GM12874 (cell line): ENCODE results near the gene DHRSX.

Source experiments
- CTCF ChIP-seq: IDR thresholded peaks from 2 replicates; pipeline ENCODE4 v1.5.1; 2011; ENCODE audit warnings: low read depth, mild to moderate bottlenecking, control low read depth, low read length, moderate library complexity; ENCODE audit not compliant: insufficient read depth

The DHRSX gene

DNA sequence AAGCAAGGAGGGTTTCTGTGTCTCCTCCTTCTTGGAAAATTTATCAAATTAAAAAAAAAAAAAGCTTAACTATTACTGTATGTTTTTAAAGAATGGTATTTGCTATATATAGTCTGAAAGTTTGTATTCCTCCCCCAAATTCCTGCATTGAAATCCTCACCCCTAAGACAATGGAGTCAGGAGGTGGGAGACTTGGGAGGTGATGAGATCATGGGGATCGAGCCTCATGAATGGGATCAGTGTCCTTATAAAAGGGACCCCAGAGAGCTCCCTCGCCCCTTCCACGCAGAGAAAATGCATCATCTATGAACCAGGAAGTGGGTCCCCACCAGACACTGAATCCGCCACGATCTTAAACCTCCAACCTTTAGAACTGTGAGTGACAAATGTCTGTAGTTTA, 50.1 kb downstream of the DHRSX start:
- no peak for TF ChIP-seq CTCF

DNA sequence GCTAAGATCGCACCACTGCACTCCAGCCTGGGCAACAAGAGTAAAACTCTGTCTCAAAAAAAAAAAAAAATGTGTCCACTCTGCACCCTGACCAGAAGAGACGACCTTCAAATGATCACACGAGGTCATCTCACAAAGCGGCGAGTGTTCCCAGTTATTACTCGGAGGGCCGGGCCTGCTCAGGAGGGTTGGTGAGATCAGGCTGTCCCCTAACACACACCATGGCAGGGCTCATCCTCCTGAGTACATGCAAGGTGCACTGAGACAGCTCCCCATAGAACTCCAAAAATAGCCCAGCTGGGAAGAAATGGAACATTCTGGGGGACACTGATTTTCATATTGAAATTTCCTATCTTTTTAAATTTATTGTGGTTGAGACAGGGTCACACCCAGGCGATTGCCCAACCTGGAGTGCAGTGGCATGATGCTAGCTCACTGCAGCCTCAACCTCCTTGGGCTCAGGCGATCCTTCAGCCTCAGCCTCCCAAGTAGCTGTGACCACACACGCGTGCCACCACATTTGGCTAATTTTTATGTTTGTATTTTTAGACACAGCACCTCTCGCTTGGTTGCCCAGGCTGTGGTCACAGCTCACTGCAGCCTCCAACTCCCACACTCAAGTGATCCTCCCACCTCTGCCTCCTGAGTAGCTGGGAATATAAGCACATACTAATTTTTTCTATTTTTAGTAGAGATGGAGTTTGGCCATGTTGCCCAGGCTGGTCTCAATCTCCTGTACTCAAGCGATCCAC, 51.5 kb downstream of the DHRSX start:
- TF ChIP-seq CTCF: no peak

DNA sequence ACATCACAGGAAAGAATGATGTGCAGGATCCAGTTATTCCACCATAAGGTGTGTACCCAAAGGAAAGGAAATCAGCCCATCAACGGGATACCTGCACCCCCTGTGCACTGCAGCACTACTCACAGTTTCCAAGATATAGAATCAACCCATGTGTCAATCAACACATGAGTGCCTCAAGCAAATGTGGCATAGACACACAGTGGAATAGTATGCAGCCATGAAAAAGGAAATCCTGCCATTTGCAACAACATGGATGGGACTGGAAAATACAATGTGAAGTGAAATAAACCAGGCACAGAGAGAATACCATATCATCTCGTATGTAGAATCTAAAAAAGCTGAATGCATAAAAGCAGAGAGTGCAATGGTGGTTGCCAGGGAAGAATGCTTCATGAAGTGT, 53.3 kb downstream of the DHRSX start:
- no peak for TF ChIP-seq CTCF

GRCh38 chrX:2446815-2447214, 54.0 kb downstream of the DHRSX start:
- TF ChIP-seq CTCF: no peak

GRCh38 chrX:2445662-2446623, 54.8 kb downstream of the DHRSX start:
- TF ChIP-seq CTCF: no peak

DNA sequence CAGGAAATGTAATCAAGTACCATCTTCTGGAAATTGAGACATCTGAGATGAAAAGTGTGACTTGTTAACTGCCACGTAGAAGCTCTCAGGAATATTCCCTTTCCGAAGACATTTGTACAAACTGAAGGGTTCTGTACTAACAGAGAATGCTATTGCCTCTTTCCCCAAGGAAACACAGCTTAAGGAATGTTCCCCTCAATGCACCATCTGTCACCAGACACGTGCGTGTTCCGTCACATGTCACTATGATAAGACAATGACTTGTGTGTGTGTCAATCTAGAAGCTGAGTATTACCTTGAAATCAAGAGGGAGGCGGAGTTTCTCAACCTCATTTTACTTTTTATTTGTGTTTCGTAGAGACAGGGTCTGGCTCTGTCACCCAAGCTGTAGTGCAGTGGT, 58.1 kb downstream of the DHRSX start:
- TF ChIP-seq CTCF: no peak

GRCh38 chrX:2441466-2441865, 59.3 kb downstream of the DHRSX start:
- no peak for TF ChIP-seq CTCF
